A204.1 (cell line): ENCODE results near the gene FHIT.

Experiments used
- FAIRE-seq: peaks from 2 replicates; lab custom pipeline; 2012; peaks lifted over from hg19 to GRCh38; lab: Jason Lieb, UNC

FHIT gene

GRCh38 chr3:60835796-60836195 lies 415.5 kb downstream of the FHIT start:
- no peak for FAIRE-seq

- FAIRE-seq = no peak
Observed at GRCh38 chr3:60829058-60829457, 422.2 kb downstream of the FHIT start.

- FAIRE-seq = no peak
Observed at GRCh38 chr3:60827666-60828065, 423.6 kb downstream of the FHIT start.

- no peak for FAIRE-seq
Observed at GRCh38 chr3:60826511-60826910, 424.7 kb downstream of the FHIT start.

- no peak for FAIRE-seq
Observed at GRCh38 chr3:60812502-60812901, 438.8 kb downstream of the FHIT start.

GRCh38 chr3:60810881-60811280 lies 440.4 kb downstream of the FHIT start:
- no peak for FAIRE-seq

- no peak for FAIRE-seq
Observed at GRCh38 chr3:60809857-60810610, 441.2 kb downstream of the FHIT start.

- FAIRE-seq = no peak
Observed at GRCh38 chr3:60803216-60804173, 447.8 kb downstream of the FHIT start.

- no peak for FAIRE-seq
Observed at GRCh38 chr3:60801307-60801706, 449.9 kb downstream of the FHIT start.

- no peak for FAIRE-seq
Observed at GRCh38 chr3:60798456-60798855, 452.8 kb downstream of the FHIT start.

- no peak for FAIRE-seq
Observed at GRCh38 chr3:60792249-60792852, 458.9 kb downstream of the FHIT start.

- FAIRE-seq = no peak
Observed at GRCh38 chr3:60788185-60788584, 463.1 kb downstream of the FHIT start.

GRCh38 chr3:60781935-60782334 lies 469.3 kb downstream of the FHIT start:
- no peak for FAIRE-seq

- no peak for FAIRE-seq
Observed at GRCh38 chr3:60779637-60780036, 471.6 kb downstream of the FHIT start.

- FAIRE-seq = no peak
Observed at GRCh38 chr3:60775985-60776384, 475.3 kb downstream of the FHIT start.

GRCh38 chr3:60774617-60775016 lies 476.6 kb downstream of the FHIT start:
- FAIRE-seq = no peak

GRCh38 chr3:60772584-60772983 lies 478.7 kb downstream of the FHIT start:
- FAIRE-seq = no peak

- FAIRE-seq = no peak
Observed at GRCh38 chr3:60771766-60772165, 479.5 kb downstream of the FHIT start.

- no peak for FAIRE-seq
Observed at GRCh38 chr3:60770532-60770931, 480.7 kb downstream of the FHIT start.

- no peak for FAIRE-seq
Observed at GRCh38 chr3:60767536-60767935, 483.7 kb downstream of the FHIT start.

- no peak for FAIRE-seq
Observed at GRCh38 chr3:60765776-60766175, 485.5 kb downstream of the FHIT start.

- no peak for FAIRE-seq
Observed at GRCh38 chr3:60764870-60765269, 486.4 kb downstream of the FHIT start.

- FAIRE-seq = no peak
Observed at GRCh38 chr3:60760145-60760544, 491.1 kb downstream of the FHIT start.
